HG03571 (cell line): ENCODE measurements around the gene TMEM45B.
"Not testable (repeated sequence)": the region's sequence is repeated elsewhere in the genome, so short reads cannot be mapped to it uniquely, and the experiment has no call there.

Experiments
- ATAC-seq: cut with Tn5 transposase; IDR thresholded peaks from one replicate; pipeline ENCODE4 v1.9.1; 2021; ENCODE audit not compliant: unreplicated experiment

TMEM45B gene

GRCh38 chr11:129808241-129808640 is 7.4 kb upstream of the TMEM45B start:
- ATAC-seq, result not testable (repeated sequence)

GRCh38 chr11:129813231-129813791 is 2.3 kb upstream of the TMEM45B start:
- ATAC-seq, result no peak

- ATAC-seq, result no peak
Measured at GRCh38 chr11:129814244-129815014, 1.2 kb upstream of the TMEM45B start.

GRCh38 chr11:129817534-129818051 is 1.9 kb downstream of the TMEM45B start:
- no peak for ATAC-seq

- not testable (repeated sequence) for ATAC-seq
Measured at GRCh38 chr11:129818236-129818635, 2.6 kb downstream of the TMEM45B start.

- no peak for ATAC-seq
Measured at GRCh38 chr11:129819237-129819636, 3.6 kb downstream of the TMEM45B start.

DNA sequence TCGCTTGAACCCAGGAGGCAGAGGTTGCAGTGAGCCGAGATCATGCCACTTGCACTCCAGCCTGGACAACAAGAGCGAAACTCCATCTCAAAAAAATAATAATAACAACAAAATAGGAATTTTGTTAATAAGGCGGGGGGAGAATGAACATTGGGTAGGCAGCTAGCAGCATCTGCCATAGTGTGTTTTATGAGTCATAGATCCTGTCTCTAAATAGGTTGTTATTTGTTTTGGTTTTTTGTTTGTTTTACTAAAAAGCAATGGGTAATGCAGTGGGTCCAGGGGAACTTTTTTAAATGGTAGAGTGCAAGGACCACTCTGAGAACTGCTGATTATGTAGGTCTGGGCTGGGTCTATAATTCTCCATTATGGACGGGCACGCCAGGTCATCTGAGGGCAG is 4.6 kb downstream of the TMEM45B start:
- ATAC-seq, result not testable (repeated sequence)

DNA sequence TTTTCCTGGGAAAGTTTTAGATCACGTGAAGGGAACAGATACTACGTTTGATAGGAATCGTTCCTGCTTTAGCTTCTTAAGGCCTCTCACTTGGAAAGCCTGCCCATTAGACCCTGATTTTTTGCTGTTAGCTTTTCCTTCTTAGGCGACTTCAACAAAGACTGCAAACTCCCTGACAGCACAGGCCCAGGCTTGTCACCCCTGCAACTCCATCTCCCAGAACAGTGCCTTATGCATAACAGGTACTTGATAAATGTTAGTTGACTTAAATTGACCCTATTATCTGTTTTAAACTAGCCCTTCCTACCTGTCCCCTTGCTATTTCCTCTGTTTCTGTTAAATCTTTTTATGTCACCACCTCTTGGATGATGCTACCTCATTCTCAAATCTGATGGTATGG is 7.6 kb downstream of the TMEM45B start:
- ATAC-seq, result not testable (repeated sequence)

DNA sequence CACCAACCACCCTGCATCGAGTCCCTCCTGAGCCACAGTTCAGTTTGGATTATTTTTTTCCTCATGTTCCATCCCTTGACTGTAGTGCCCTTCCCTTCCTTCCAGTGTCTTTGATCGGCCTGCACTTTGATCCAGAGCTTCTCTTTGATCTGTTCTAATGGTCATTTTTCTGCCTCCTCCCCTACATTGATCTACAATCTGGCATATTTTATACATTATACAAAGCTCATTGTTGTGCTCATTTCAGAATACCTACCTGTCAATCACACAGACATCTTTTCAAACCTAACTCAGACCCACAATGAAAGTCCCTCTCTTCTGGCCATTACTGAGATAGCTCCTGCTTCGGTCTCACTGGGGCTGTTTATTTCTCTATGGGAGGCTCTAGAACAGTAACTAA is 8.2 kb downstream of the TMEM45B start:
- ATAC-seq, result not testable (repeated sequence)

GRCh38 chr11:129825380-129825779 is 9.7 kb downstream of the TMEM45B start:
- ATAC-seq, result no peak

DNA sequence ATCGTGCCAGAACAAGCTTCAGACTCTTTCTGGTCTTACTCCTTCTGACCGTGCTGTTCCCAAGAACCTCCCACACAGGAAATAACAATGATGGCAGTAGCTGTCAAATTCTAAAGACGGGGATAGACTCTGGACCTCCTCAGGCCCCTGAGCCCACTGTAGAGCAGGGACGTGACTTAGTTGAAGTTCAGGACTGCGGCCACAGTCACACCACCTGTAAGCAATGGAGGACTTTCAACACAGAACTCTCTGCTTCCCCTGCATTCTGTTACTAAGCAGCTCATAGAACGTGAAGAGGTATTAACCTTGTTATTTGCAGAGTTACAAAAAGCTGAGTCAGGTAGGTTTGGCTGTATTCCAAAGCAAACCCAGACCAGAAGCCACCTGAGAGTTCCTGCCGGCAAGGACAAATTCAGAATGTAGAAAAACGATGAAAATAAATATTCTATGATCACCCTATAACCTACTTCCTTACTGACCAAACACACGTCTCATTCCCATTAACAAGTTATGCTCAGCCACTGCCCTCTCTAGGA is 12.7 kb downstream of the TMEM45B start:
- ATAC-seq, result no peak

DNA sequence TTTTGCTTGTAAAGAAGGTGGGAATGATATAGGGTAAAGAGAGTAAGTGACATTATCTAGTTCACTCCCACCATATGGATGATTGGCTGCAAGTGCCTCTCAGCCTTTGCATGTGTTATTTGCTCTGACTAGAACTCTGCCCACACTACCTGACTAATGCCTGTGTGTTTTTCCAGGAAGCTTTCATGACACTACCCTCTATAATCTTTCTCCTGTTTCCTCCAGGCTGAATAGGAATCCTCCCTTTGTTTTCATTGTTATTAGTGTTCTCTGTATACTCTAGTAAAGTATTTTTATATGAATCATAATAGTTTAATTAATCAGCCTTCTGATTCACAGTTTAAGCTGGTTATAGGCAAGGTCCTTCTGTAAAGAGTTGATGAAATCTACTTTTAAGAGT is 13.8 kb downstream of the TMEM45B start:
- not testable (repeated sequence) for ATAC-seq

DNA sequence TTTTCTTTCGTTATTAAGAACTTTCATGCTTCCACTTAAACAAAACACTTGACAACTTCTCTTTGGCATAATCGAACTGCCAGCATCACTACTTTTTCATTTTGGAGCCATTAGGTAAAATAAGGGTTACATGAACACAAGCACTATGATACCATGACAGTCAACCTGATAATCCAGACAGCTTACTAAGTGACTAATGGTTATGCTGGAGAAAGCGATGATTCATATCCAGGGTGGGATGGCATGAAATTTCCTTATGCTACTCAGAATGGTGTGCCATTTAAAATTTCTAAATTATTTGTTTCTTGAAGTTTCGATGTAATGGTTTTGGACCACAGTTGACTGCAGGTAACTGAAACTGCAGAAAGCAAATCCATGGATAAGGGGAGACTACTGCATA is 15.6 kb downstream of the TMEM45B start:
- ATAC-seq, result not testable (repeated sequence)

GRCh38 chr11:129833260-129833659 is 17.6 kb downstream of the TMEM45B start:
- ATAC-seq, result not testable (repeated sequence)

DNA sequence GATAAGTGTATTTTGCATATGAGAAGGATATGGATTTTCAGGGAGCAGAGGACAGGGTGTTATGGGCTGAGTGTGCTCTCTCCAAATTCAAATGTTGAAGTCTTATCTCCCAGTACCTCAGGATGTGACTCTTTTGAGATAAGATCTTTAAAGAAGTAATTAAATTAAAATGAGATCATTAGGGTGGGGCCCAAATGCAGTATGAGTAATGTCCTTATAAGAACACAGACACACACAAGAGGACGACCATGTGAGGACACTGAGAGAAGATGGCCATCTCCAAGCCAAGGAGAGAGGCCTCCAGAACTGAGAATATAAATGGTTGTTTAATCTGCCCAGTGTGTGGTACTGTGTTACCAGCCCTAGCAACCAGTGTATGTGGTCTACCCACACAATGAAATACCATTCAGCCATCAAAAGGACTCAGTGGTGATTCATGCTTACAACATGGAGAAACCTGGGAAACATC is 20.8 kb downstream of the TMEM45B start:
- not testable (repeated sequence) for ATAC-seq

DNA sequence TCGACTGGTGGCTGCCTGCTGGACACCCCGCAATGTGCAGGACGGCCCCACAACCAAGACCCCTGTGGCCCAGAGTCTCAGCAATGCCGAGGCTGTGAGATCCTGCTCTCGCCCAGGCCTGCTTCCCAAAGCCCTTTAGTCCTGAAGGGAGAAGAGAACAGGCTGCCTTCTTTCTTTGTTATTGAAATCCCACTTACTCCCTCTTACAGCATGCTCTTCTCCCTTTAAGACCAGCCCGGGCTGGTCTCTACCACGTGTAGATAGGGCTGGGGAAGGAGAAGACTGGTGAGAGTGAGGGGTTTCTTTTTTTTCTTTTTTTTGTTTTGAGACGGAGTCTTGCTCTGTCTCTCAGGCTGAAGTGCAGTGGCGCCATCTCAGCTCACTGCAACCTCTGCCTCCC is 21.3 kb downstream of the TMEM45B start:
- no peak for ATAC-seq

DNA sequence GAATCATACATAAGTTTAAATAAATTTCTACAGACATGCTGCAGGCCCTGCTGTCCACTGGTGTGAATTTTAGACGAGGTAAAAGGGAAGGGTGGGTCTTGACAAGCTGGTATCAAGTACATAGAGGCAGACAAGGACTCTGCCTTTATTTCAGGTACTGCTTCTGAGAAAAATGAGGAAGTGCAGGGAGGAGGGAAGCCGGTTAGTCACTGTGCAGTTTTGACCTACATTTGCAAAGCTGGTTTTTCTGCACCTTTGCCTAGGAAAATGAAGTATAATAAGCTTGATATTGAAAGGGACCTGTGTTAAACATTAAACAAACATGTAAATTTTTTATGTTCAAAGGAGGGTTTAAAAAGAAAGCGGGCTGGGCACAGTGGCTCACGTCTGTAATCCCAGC is 24.6 kb downstream of the TMEM45B start:
- no peak for ATAC-seq

- ATAC-seq, result no peak
Measured at GRCh38 chr11:129842138-129842537, 26.5 kb downstream of the TMEM45B start.

GRCh38 chr11:129846508-129847335 is 31.1 kb downstream of the TMEM45B start:
- ATAC-seq, result no peak

GRCh38 chr11:129847361-129847760 is 31.7 kb downstream of the TMEM45B start:
- ATAC-seq, result not testable (repeated sequence)
